Coronary artery (tissue), 2 donors: ENCODE data around the gene MYCBP.

ENCODE experiments used
- DNase-seq: peaks from one replicate; pipeline ENCODE4 v3.0.0-alpha.2; 2017; ENCODE audit warnings: low spot score
- H3K27ac ChIP-seq, 2 donors: fragments of 200-600 bp; sonication (generic); one replicate each; pipeline ENCODE4 v1.5.1; 2016 to 2019
- H3K4me3 ChIP-seq: fragments of 200-600 bp; sonication (generic); 2 replicates; pipeline ENCODE4 v1.5.1; 2016; ENCODE audit warnings: mild to moderate bottlenecking, moderate library complexity
- TF ChIP-seq, protein P1 (sequence below): fragments of 200-600 bp; sonication (generic); IDR thresholded peaks from one replicate; pipeline ENCODE4 v1.5.1; 2019; ENCODE audit warnings: antibody characterized with exemption

Gene MYCBP

DNA sequence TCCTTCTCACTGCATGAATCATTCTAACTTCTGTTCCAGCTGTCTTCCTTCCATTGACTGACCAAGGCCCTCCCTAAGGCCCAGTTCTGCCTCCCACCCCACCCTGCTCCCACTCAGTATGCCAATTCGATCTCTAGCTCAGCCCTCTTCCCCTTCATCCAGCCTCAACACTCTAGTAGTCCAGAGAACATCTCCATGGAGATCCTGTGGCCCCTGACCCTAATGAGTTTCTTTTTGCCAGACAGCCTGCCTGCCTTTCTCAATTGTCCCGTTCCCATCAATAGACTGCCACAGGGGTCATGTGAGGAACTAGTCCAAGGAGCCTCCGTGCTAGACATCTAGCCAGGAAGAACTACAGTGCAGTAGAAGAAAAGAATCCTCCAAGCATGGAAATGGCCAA is 40.0 kb downstream of the MYCBP start:
- no peak overlapping the region for H3K4me3 ChIP-seq
- DNase-seq: no peak
- TF ChIP-seq, protein P1, sequence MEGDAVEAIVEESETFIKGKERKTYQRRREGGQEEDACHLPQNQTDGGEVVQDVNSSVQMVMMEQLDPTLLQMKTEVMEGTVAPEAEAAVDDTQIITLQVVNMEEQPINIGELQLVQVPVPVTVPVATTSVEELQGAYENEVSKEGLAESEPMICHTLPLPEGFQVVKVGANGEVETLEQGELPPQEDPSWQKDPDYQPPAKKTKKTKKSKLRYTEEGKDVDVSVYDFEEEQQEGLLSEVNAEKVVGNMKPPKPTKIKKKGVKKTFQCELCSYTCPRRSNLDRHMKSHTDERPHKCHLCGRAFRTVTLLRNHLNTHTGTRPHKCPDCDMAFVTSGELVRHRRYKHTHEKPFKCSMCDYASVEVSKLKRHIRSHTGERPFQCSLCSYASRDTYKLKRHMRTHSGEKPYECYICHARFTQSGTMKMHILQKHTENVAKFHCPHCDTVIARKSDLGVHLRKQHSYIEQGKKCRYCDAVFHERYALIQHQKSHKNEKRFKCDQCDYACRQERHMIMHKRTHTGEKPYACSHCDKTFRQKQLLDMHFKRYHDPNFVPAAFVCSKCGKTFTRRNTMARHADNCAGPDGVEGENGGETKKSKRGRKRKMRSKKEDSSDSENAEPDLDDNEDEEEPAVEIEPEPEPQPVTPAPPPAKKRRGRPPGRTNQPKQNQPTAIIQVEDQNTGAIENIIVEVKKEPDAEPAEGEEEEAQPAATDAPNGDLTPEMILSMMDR: no peak
- no peak overlapping the region for H3K27ac ChIP-seq

DNA sequence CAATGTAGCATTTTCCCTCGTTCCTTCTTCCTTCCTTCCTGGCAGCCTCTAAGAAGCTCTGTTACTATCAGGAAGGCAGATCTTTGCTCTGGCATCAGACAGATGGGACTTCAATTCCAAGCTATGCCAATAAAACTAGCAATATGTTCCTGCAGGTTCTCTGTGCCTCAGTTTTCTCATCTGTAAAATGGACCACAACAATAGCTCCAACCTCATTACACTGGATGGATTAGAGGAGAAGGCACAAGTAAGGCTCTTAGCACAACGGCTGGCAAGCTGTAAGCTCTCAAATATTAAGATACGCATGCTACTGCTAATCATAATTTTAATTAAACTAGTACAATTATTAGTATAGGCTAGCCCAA is 40.8 kb downstream of the MYCBP start:
- Histone ChIP-seq H3K27ac (no peak overlapping the region), H3K4me3 (no peak overlapping the region)
- TF ChIP-seq, protein P1: no peak
- no peak for DNase-seq

DNA sequence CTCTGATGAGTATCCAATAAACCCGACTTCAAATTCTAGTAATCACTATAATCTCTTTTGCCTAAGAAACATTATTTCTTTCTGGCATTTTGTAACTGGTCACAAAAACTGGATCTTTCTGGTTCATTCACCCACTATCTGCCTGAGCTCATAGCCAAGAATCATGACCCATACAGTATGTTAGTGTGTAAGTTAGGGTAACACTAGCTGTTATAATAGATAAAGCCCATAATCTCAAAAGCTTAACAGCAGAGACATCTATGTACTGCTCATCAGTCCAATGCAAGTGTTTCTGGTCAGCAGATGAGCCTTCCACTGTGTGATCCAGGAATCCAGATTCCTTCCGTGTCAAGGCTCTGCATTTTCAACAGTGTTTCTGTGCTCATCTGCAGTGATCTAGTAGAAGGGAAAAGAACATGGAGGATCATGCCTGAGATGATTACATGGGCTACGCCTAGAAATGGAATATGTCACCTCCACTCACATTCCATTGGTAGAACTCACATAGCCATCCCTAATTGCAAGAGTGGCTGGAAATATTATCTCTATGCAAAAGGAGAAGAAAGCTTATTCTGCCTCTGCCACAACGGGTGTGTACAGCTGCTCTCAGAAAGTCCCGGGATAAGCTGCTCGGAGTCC is 41.3 kb downstream of the MYCBP start:
- Histone ChIP-seq H3K27ac (no peak overlapping the region), H3K4me3 (no peak overlapping the region)
- TF ChIP-seq, protein P1: no peak
- DNase-seq: no peak

DNA sequence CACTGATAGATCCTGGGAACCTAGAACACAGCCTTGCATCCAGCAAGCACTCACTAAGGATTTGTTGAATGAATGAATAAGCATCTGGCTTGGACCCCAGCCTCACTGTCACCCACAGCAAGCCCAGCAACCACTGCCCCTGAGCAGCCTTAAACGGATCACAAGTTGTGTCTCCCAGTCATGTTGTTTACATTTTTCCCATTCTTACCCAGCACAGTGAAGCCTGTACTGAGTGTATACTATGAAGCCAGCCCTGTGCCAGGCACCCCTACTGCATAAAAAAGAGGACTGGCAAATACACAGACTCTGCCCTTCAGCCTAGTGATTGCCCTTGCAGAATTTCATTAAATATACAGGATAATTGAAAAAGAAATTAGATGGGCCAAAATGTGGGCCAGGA is 43.8 kb downstream of the MYCBP start:
- H3K4me3 ChIP-seq: no peak overlapping the region
- TF ChIP-seq, protein P1: no peak
- no peak overlapping the region for H3K27ac ChIP-seq
- DNase-seq: no peak

DNA sequence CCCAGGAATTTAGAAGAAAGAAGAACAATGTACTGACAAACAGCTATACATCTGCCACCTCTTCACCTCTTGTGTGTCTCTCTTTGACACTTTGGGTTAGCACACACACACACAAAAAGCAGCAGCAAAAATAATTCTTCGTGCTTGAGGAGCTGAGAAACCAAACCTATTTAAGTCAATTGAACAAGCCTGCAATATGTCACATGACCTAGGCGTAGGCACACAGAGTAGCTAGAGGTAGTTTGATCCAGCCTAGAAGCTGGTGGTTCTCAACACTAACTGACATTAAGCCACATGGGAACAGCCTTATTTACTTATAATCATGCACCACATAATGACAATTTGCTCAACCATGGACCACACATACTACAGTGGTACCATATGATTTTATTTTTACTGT is 45.8 kb downstream of the MYCBP start:
- TF ChIP-seq, protein P1: no peak
- Histone ChIP-seq H3K4me3 (no peak overlapping the region), H3K27ac (no peak overlapping the region)
- no peak for DNase-seq

DNA sequence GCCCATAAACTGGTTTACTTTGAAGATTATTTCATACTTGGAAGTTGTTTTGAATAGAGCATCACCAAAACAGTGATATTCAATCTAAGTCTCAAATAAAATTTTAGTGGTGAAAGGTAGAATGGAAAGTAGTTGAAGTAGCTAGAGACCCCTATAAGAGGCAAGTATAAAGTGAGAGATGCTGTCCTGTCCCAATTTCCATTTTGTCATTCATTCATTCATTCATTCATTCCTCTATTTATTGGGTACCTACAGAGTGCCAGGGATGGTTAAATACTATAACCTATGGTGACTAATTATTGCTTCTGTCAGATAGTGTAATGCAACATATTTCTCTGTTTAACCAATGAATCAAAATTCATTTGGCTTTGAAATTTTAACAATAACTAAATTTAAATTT is 46.3 kb downstream of the MYCBP start:
- no peak overlapping the region for H3K27ac ChIP-seq
- no peak overlapping the region for H3K4me3 ChIP-seq
- no peak for DNase-seq
- TF ChIP-seq, protein P1: no peak

DNA sequence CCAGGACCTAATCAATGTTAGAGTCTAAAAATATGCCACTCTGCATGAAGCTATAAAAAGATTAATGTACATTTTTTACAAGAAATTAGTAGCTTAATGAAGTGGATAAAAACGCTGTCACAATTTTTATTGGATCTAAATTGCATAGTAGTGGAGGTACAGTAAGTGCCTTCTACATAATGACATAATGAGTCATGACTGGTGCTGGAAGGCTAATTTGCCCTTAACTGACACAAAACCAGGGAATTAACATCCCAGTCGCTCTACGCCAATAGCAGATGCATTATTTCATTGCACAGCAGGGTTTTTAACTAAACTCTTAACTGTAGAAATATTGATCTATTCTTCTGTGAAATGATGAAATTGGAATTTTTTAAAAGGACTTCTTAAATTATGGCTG is 46.9 kb downstream of the MYCBP start:
- no peak for DNase-seq
- TF ChIP-seq, protein P1: no peak
- Histone ChIP-seq H3K27ac (no peak overlapping the region), H3K4me3 (no peak overlapping the region)
